HG03378 (cell line): ENCODE data around the gene MISP3.
"Not testable (repeated sequence)": the region's sequence is repeated elsewhere in the genome, so short reads cannot be mapped to it uniquely, and the experiment has no call there.

Experiments
- ATAC-seq: cut with Tn5 transposase; IDR thresholded peaks from one replicate; pipeline ENCODE4 v1.9.1; 2021; ENCODE audit warnings: mild to moderate bottlenecking, moderate library complexity; ENCODE audit not compliant: unreplicated experiment

MISP3 gene

GRCh38 chr19:14072535-14073260, at the start of gene MISP3:
Gene MISP3 (plus strand): TSS chr19:14072786. CDS start chr19:14073310, 524 bp downstream.
- no peak for ATAC-seq

GRCh38 chr19:14023404-14024235, 49.0 kb upstream of the MISP3 start:
- no peak for ATAC-seq

- not testable (repeated sequence) for ATAC-seq
Measured at GRCh38 chr19:14026652-14027192, 45.9 kb upstream of the MISP3 start.

- no peak for ATAC-seq
Measured at GRCh38 chr19:14027856-14028450, 44.6 kb upstream of the MISP3 start, which contains the start of gene RLN3. Gene RLN3 (plus strand): TSS chr19:14028148. CDS start chr19:14028205, 57 bp downstream.

GRCh38 chr19:14028901-14029300, 43.7 kb upstream of the MISP3 start:
- no peak for ATAC-seq

GRCh38 chr19:14030997-14031718, 41.4 kb upstream of the MISP3 start:
- no peak for ATAC-seq

GRCh38 chr19:14031719-14032480, 40.7 kb upstream of the MISP3 start, which contains the start of gene IL27RA:
Gene IL27RA (plus strand): TSS chr19:14031762. CDS start chr19:14031873, 111 bp downstream.
- no peak for ATAC-seq

GRCh38 chr19:14033946-14034345, 38.6 kb upstream of the MISP3 start:
- ATAC-seq, result no peak

- ATAC-seq, result not testable (repeated sequence)
Measured at GRCh38 chr19:14035159-14035558, 37.4 kb upstream of the MISP3 start.

- no peak for ATAC-seq
Measured at GRCh38 chr19:14035706-14036105, 36.9 kb upstream of the MISP3 start.

GRCh38 chr19:14039181-14039580, 33.4 kb upstream of the MISP3 start:
- no peak for ATAC-seq

GRCh38 chr19:14042659-14043608, 29.7 kb upstream of the MISP3 start:
- not testable (repeated sequence) for ATAC-seq

- not testable (repeated sequence) for ATAC-seq
Measured at GRCh38 chr19:14047866-14048265, 24.7 kb upstream of the MISP3 start.

- ATAC-seq, result no peak
Measured at GRCh38 chr19:14048443-14049153, 24.0 kb upstream of the MISP3 start.

- no peak for ATAC-seq
Measured at GRCh38 chr19:14050512-14050911, 22.1 kb upstream of the MISP3 start.

- ATAC-seq, result not testable (repeated sequence)
Measured at GRCh38 chr19:14050961-14051360, 21.6 kb upstream of the MISP3 start.

GRCh38 chr19:14051980-14052379, 20.6 kb upstream of the MISP3 start:
- no peak for ATAC-seq

- ATAC-seq, result no peak
Measured at GRCh38 chr19:14052470-14052869, 20.1 kb upstream of the MISP3 start.
